CD4-positive, alpha-beta T cell treated with Interleukin-6 for 4 hours (primary cell): ENCODE data around the gene MRPS34.

Source experiments
- DNase-seq: peaks from one replicate; pipeline ENCODE4 v3.0.0-alpha.2; 2020; ENCODE audit warnings: mixed read lengths

The MRPS34 gene

GRCh38 chr16:1794221-1794871, 21.4 kb upstream of the MRPS34 start:
- no peak for DNase-seq

- no peak for DNase-seq
These were observed 20.8 kb upstream of the MRPS34 start, which contains the start of gene IGFALS for GRCh38 chr16:1793578-1794220. IGFALS (minus strand) TSS chr16:1793705; CDS start chr16:1793652, 53 bp downstream.

GRCh38 chr16:1792836-1793577, 20.1 kb upstream of the MRPS34 start:
- DNase-seq, result no peak

GRCh38 chr16:1791943-1792812, 19.2 kb upstream of the MRPS34 start:
- no peak for DNase-seq

GRCh38 chr16:1791256-1791942, 18.5 kb upstream of the MRPS34 start:
- DNase-seq, result no peak

GRCh38 chr16:1790611-1791255, 17.8 kb upstream of the MRPS34 start:
- no peak for DNase-seq

- DNase-seq, result no peak
These were observed 17.3 kb upstream of the MRPS34 start for GRCh38 chr16:1790261-1790610.

- DNase-seq, result no peak
These were observed 16.7 kb upstream of the MRPS34 start for GRCh38 chr16:1789643-1790045.

GRCh38 chr16:1788708-1789100, 15.8 kb upstream of the MRPS34 start:
- no peak for DNase-seq

- no peak for DNase-seq
These were observed 15.3 kb upstream of the MRPS34 start for GRCh38 chr16:1788095-1788707.

GRCh38 chr16:1787322-1788094, 14.6 kb upstream of the MRPS34 start:
- DNase-seq, result no peak

- no peak for DNase-seq
These were observed 14.1 kb upstream of the MRPS34 start for GRCh38 chr16:1787056-1787321.

- no peak for DNase-seq
These were observed 13.5 kb upstream of the MRPS34 start for GRCh38 chr16:1786242-1787055.

GRCh38 chr16:1785846-1786170, 12.9 kb upstream of the MRPS34 start:
- no peak for DNase-seq

GRCh38 chr16:1784977-1785845, 12.3 kb upstream of the MRPS34 start:
- DNase-seq, result no peak

- peak; percentile 99 for DNase-seq
These were observed 9.7 kb upstream of the MRPS34 start, which contains the start of the genes NUBP2 and SPSB3 for GRCh38 chr16:1782408-1783264. NUBP2 (plus strand) TSS chr16:1782960; CDS start chr16:1783021, 61 bp downstream. SPSB3 (minus strand) TSS chr16:1782571; CDS start chr16:1781483, 1,088 bp downstream.

GRCh38 chr16:1781758-1782407, 8.9 kb upstream of the MRPS34 start:
- DNase-seq, result peak; percentile 40
